ENCODE measurements around the gene WWOX.

WWOX gene

DNA sequence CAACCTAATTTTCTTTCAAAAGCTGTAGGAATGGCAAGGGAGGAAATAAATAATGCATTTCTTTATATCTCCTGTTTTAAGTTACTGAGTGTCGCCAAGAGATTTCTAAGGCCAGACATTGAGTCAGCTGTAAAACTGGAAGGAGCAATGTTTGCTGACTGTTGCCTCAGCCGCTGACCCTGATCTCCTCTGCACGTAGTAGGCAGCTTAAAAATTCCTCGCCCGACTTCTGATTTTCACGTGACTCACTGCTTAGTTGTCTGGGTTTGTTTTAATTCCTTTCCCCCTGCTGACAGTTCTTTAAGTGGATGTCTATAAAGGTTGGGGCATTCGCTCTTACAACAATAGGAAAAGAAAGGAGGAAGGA lies 100.6 kb downstream of the WWOX start:
- H3K36me3 ChIP-seq (ENCODE audit: insufficient read depth, low read length) = no peaks in the 10 kb centered on the region
- no peak overlapping the region for H3K9ac ChIP-seq (ENCODE audit: low read depth, low read length)
- DNase-seq (no peak), ATAC-seq (ENCODE audit: insufficient read depth, low read depth) (no peak)
- H3K27me3 ChIP-seq (ENCODE audit: insufficient read depth, low read length, poor library complexity) = no peaks in the 10 kb centered on the region
- no peak overlapping the region for H3K4me2 ChIP-seq (ENCODE audit: insufficient read depth, low read length)
- no peaks in the 10 kb centered on the region for H3K79me2 ChIP-seq (ENCODE audit: insufficient read depth, low read length)
- no peaks in the 10 kb centered on the region for H3K9me3 ChIP-seq (ENCODE audit: insufficient read depth, low read length, severe bottlenecking)
- H2AFZ ChIP-seq (ENCODE audit: low read depth, low read length) = no peak overlapping the region
- 0 out of 2 replicates have a peak, but pooled peaks cover 3% of the 10 kb centered on the region for H4K20me1 ChIP-seq (ENCODE audit: insufficient read depth, low read length)
- H3K4me3 ChIP-seq (ENCODE audit: low read depth in 1 of 2, low read length in 2 of 2) = no peak overlapping the region
- no peaks in the 10 kb centered on the region for H3K4me1 ChIP-seq (ENCODE audit: insufficient read depth, low read length)
- TF ChIP-seq, protein P1, sequence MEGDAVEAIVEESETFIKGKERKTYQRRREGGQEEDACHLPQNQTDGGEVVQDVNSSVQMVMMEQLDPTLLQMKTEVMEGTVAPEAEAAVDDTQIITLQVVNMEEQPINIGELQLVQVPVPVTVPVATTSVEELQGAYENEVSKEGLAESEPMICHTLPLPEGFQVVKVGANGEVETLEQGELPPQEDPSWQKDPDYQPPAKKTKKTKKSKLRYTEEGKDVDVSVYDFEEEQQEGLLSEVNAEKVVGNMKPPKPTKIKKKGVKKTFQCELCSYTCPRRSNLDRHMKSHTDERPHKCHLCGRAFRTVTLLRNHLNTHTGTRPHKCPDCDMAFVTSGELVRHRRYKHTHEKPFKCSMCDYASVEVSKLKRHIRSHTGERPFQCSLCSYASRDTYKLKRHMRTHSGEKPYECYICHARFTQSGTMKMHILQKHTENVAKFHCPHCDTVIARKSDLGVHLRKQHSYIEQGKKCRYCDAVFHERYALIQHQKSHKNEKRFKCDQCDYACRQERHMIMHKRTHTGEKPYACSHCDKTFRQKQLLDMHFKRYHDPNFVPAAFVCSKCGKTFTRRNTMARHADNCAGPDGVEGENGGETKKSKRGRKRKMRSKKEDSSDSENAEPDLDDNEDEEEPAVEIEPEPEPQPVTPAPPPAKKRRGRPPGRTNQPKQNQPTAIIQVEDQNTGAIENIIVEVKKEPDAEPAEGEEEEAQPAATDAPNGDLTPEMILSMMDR (IDR thresholded peaks at IDR 0.05; ENCODE audit: borderline replicate concordance, extremely low read depth, low read length, poor library complexity, severe bottlenecking) = no peak
- TF ChIP-seq EZH2 (IDR thresholded peaks at IDR 0.05; ENCODE audit: borderline replicate concordance, low read depth, low read length, severe bottlenecking) = no peak
- no peak overlapping the region for H3K27ac ChIP-seq (ENCODE audit: low read length)

DNA sequence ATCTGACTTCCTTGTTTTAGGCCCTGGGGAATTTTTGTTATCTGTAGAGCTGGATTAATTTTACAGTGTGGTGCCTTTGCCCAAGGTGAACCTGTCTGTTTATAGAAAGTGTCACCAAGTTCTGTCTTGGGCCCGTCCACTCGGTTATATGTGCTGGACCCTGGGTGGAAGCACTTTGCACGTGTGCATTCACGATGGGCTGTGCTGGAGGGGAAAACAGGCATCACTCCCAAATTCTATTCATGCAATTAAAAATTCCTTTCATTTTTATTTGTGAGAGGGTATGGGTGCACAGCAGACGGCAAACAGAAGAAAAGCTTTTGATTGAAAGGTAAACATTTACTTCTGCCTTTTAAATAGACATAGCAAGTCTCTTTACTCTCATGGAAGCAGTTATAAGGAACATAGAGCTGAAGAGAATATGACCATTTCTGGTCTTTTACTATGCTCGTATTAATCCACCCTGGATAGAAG lies 101.2 kb downstream of the WWOX start:
- Histone ChIP-seq H3K36me3 (ENCODE audit: insufficient read depth, low read length) (no peaks in the 10 kb centered on the region), H3K4me1 (ENCODE audit: insufficient read depth, low read length) (no peaks in the 10 kb centered on the region), H3K4me3 (ENCODE audit: low read depth in 1 of 2, low read length in 2 of 2) (no peak overlapping the region), H2AFZ (ENCODE audit: low read depth, low read length) (no peak overlapping the region), H3K27ac (ENCODE audit: low read length) (no peak overlapping the region), H3K79me2 (ENCODE audit: insufficient read depth, low read length) (no peaks in the 10 kb centered on the region), H3K4me2 (ENCODE audit: insufficient read depth, low read length) (no peak overlapping the region), H3K27me3 (ENCODE audit: insufficient read depth, low read length, poor library complexity) (no peaks in the 10 kb centered on the region), H4K20me1 (ENCODE audit: insufficient read depth, low read length) (0 out of 2 replicates have a peak, but pooled peaks cover 3% of the 10 kb centered on the region), H3K9me3 (ENCODE audit: insufficient read depth, low read length, severe bottlenecking) (no peaks in the 10 kb centered on the region), H3K9ac (ENCODE audit: low read depth, low read length) (no peak overlapping the region)
- ATAC-seq (ENCODE audit: insufficient read depth, low read depth) (no peak), DNase-seq (no peak)
- TF ChIP-seq, protein P1 (IDR thresholded peaks at IDR 0.05; ENCODE audit: borderline replicate concordance, extremely low read depth, low read length, poor library complexity, severe bottlenecking) = no peak
- no peak for TF ChIP-seq EZH2 (IDR thresholded peaks at IDR 0.05; ENCODE audit: borderline replicate concordance, low read depth, low read length, severe bottlenecking)

DNA sequence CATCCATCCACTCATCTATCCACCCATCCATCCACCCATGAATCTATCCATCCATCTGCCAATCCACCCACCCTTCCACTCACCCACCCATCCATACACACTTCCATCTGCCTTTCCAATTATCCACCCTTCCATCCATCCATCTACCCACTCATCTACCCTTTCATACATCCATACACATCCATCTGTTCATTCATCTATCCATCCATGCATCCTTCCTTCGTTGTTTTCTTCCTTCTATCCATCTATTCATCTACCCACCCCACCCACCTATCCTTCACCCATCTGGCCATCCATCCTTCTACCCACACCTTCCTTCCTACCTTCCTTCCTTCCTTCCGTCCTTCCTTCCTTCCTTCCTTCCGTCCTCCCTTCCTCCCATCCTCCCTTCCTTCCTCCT lies 106.1 kb downstream of the WWOX start:
- TF ChIP-seq, protein P1 (IDR thresholded peaks at IDR 0.05; ENCODE audit: borderline replicate concordance, extremely low read depth, low read length, poor library complexity, severe bottlenecking) = no peak
- TF ChIP-seq EZH2 (IDR thresholded peaks at IDR 0.05; ENCODE audit: borderline replicate concordance, low read depth, low read length, severe bottlenecking) = no peak

More for the DNA sequence above, 106.1 kb downstream of the WWOX start:
- no peak overlapping the region for H3K9ac ChIP-seq (ENCODE audit: low read depth, low read length)
- no peaks in the 10 kb centered on the region for H3K27me3 ChIP-seq (ENCODE audit: insufficient read depth, low read length, poor library complexity)
- H3K4me1 ChIP-seq (ENCODE audit: insufficient read depth, low read length) = no peaks in the 10 kb centered on the region
- H3K9me3 ChIP-seq (ENCODE audit: insufficient read depth, low read length, severe bottlenecking) = no peaks in the 10 kb centered on the region
- no peak overlapping the region for H3K4me2 ChIP-seq (ENCODE audit: insufficient read depth, low read length)
- no peak for DNase-seq
- H2AFZ ChIP-seq (ENCODE audit: low read depth, low read length) = no peak overlapping the region
- no peaks in the 10 kb centered on the region for H3K79me2 ChIP-seq (ENCODE audit: insufficient read depth, low read length)
- ATAC-seq (ENCODE audit: insufficient read depth, low read depth) = no peak
- H3K4me3 ChIP-seq (ENCODE audit: low read depth in 1 of 2, low read length in 2 of 2) = no peak overlapping the region
- no peaks in the 10 kb centered on the region for H4K20me1 ChIP-seq (ENCODE audit: insufficient read depth, low read length)
- no peaks in the 10 kb centered on the region for H3K36me3 ChIP-seq (ENCODE audit: insufficient read depth, low read length)
- no peak overlapping the region for H3K27ac ChIP-seq (ENCODE audit: low read length)
